Suprapubic skin (tissue), 4 donors: Measurements from ENCODE around the gene MRPL2.

Experiments
- EP300 ChIP-seq: sonication (generic); formaldehyde crosslinking; IDR thresholded peaks from one replicate; pipeline ENCODE4 v1.6.1; 2017; ENCODE audit warnings: antibody characterized with exemption
- POLR2A ChIP-seq, 2 donors: fragments of 450-650 bp; IDR thresholded peaks; one replicate each; pipeline ENCODE4 v1.6.1; 2017; ENCODE audit warnings: antibody characterized with exemption in 2 of 2, mild to moderate bottlenecking in 2 of 2, moderate library complexity in 2 of 2
- POLR2AphosphoS5 ChIP-seq, 3 donors: sonication (generic); formaldehyde crosslinking; IDR thresholded peaks; one replicate each; pipeline ENCODE4 v1.6.1; 2017; ENCODE audit warnings: antibody characterized with exemption in 3 of 3
- TF ChIP-seq, protein P1 (sequence below), 2 donors: fragments of 200-600 bp in 1 of 2; fragments of 450-650 bp in 1 of 2; sonication (generic) in 1 of 2; IDR thresholded peaks; one replicate each; pipeline ENCODE4 v1.5.1; 2016 to 2019; ENCODE audit warnings: antibody characterized with exemption in 2 of 2, mild to moderate bottlenecking in 1 of 2, moderate library complexity in 1 of 2

DNA sequence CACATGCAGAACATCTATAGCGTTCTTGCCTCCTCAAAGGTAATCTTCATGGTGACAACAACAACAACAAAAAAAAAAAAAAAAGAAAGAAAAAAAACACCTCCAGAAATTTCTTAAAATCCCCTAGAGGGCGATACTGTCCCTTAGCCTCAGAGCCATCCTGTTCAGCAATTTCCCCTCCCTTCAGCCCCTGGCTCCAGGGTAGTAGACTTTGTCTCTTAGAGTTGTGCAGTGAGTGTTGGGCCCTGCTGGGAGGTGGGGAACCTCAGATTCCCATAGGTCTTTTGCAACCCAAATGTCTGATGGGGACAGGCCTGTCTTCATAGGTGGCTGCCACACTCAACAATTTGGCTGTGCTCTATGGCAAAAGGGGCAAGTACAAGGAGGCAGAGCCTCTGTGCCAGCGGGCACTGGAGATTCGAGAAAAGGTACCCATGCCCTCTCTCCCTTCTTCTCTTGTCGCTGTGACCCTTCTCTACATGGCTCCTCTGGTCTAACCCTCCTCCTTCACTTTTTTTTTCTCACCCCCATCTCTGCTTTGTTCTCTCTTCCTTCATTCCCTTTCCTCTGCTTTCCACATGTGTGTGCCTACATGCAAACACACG lies 10.9 kb upstream of the MRPL2 start:
- TF ChIP-seq, protein P1, sequence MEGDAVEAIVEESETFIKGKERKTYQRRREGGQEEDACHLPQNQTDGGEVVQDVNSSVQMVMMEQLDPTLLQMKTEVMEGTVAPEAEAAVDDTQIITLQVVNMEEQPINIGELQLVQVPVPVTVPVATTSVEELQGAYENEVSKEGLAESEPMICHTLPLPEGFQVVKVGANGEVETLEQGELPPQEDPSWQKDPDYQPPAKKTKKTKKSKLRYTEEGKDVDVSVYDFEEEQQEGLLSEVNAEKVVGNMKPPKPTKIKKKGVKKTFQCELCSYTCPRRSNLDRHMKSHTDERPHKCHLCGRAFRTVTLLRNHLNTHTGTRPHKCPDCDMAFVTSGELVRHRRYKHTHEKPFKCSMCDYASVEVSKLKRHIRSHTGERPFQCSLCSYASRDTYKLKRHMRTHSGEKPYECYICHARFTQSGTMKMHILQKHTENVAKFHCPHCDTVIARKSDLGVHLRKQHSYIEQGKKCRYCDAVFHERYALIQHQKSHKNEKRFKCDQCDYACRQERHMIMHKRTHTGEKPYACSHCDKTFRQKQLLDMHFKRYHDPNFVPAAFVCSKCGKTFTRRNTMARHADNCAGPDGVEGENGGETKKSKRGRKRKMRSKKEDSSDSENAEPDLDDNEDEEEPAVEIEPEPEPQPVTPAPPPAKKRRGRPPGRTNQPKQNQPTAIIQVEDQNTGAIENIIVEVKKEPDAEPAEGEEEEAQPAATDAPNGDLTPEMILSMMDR (IDR thresholded peaks at IDR 0.05): no peak
- no peak for TF ChIP-seq POLR2AphosphoS5 (IDR thresholded peaks at IDR 0.05)
- no peak for TF ChIP-seq EP300
- no peak for TF ChIP-seq POLR2A (IDR thresholded peaks at IDR 0.05)
